GM23338 (cell line): ENCODE results near the gene KCNF1. TPM values are rescaled to one million over a fixed set of nuclear protein-coding genes. Genes with fewer than 3 reads are reported as not detected.

Experiments used
- ATAC-seq: fragments of 200-7000 bp; cut with Tn5 transposase; 3 replicates; pipeline ENCODE4 v1.9.1; 2020
- DNase-seq: peaks from one replicate; pipeline ENCODE4 v3.0.0-alpha.2; 2015; ENCODE audit warnings: low spot score
- H2AFZ ChIP-seq: fragments of 200-600 bp; sonication (generic); 2 replicates; pipeline ENCODE4 v1.8.0; 2016; ENCODE audit warnings: antibody characterized with exemption, mild to moderate bottlenecking, moderate library complexity
- H3F3A ChIP-seq: fragments of 200-600 bp; sonication (generic); replicated peaks from 2 replicates; pipeline ENCODE4 v1.8.0; 2017; ENCODE audit warnings: antibody characterized with exemption, mixed run types, low read depth
- H3K27ac ChIP-seq: fragments of 200-600 bp; sonication (generic); 2 replicates; pipeline ENCODE4 v1.6.1; 2016; ENCODE audit warnings: low read depth
- H3K27me3 ChIP-seq: fragments of 200-600 bp; sonication (generic); 2 replicates; pipeline ENCODE4 v1.8.0; 2016; ENCODE audit warnings: mild to moderate bottlenecking, mixed run types, moderate library complexity; ENCODE audit not compliant: insufficient read depth
- H3K36me3 ChIP-seq: fragments of 200-600 bp; sonication (generic); 2 replicates; pipeline ENCODE4 v1.8.0; 2016; ENCODE audit warnings: mild to moderate bottlenecking; ENCODE audit not compliant: insufficient read depth
- H3K4me1 ChIP-seq: fragments of 200-600 bp; sonication (generic); 2 replicates; pipeline ENCODE4 v1.8.0; 2016; ENCODE audit warnings: mild to moderate bottlenecking, moderate library complexity; ENCODE audit not compliant: insufficient read depth
- H3K4me2 ChIP-seq: fragments of 200-600 bp; sonication (generic); 2 replicates; pipeline ENCODE4 v1.7.1; 2017; ENCODE audit warnings: mixed run types
- H3K4me3 ChIP-seq: fragments of 200-600 bp; sonication (generic); 2 replicates; pipeline ENCODE4 v1.6.1; 2016; ENCODE audit warnings: mixed run types
- H3K79me2 ChIP-seq: fragments of 200-600 bp; sonication (generic); replicated peaks from 2 replicates; pipeline ENCODE4 v1.8.0; 2017; ENCODE audit warnings: mild to moderate bottlenecking; ENCODE audit not compliant: insufficient read depth
- H3K9me2 ChIP-seq: fragments of 200-600 bp; sonication (generic); 2 replicates; pipeline ENCODE4 v1.8.0; 2017; ENCODE audit not compliant: insufficient read depth
- H4K20me1 ChIP-seq: fragments of 200-600 bp; sonication (generic); replicated peaks from 2 replicates; pipeline ENCODE4 v1.8.0; 2017; ENCODE audit warnings: mild to moderate bottlenecking; ENCODE audit not compliant: insufficient read depth
- H3K27ac Mint-ChIP-seq: 2 replicates; pipeline ENCODE4 v1.8.0; 2020; ENCODE audit warnings: inconsistent platforms, mild to moderate bottlenecking, moderate library complexity, mixed read lengths
- H3K27me3 Mint-ChIP-seq: 3 replicates; pipeline ENCODE4 v1.8.0; 2022; ENCODE audit warnings: low read depth, mild to moderate bottlenecking, moderate library complexity, mixed read lengths, inconsistent platforms; ENCODE audit not compliant: insufficient read depth, poor library complexity
- H3K36me3 Mint-ChIP-seq: 3 replicates; pipeline ENCODE4 v1.8.0; 2021; ENCODE audit warnings: low read depth, mild to moderate bottlenecking, inconsistent platforms, moderate library complexity, mixed read lengths
- H3K4me1 Mint-ChIP-seq: 3 replicates; pipeline ENCODE4 v1.8.0; 2020; ENCODE audit warnings: mild to moderate bottlenecking, inconsistent platforms, mixed read lengths
- H3K4me3 Mint-ChIP-seq: 3 replicates; pipeline ENCODE4 v1.8.0; 2021; ENCODE audit warnings: moderate library complexity, mild to moderate bottlenecking, inconsistent platforms, mixed read lengths
- H3K9me3 Mint-ChIP-seq: 3 replicates; pipeline ENCODE4 v1.8.0; 2020; ENCODE audit warnings: moderate library complexity, mild to moderate bottlenecking, inconsistent platforms, mixed read lengths
- CREB1 ChIP-seq: fragments of 250-450 bp; sonication (Bioruptor Pico); IDR thresholded peaks from 2 replicates; pipeline ENCODE4 v1.5.0; 2020; ENCODE audit warnings: low read depth, mild to moderate bottlenecking, moderate library complexity
- ETS1 ChIP-seq: IDR thresholded peaks from 2 replicates; pipeline ENCODE4 v1.6.1; 2016; ENCODE audit warnings: antibody characterized with exemption
- EZH2phosphoT487 ChIP-seq: fragments of 200-600 bp; sonication (generic); IDR thresholded peaks from one replicate; pipeline ENCODE4 v1.8.1; 2018; ENCODE audit warnings: antibody characterized with exemption; ENCODE audit not compliant: unreplicated experiment
- REST ChIP-seq: IDR thresholded peaks from one replicate; pipeline ENCODE4 v1.6.1; 2018; ENCODE audit warnings: antibody characterized with exemption; ENCODE audit not compliant: unreplicated experiment
- ZNF114 ChIP-seq: fragments of 250-450 bp; sonication (Bioruptor Pico); IDR thresholded peaks from 2 replicates; pipeline ENCODE4 v1.5.0; 2020; ENCODE audit warnings: mild to moderate bottlenecking, moderate library complexity
- ZNF331 ChIP-seq: fragments of 250-450 bp; sonication (Bioruptor Pico); IDR thresholded peaks from 2 replicates; pipeline ENCODE4 v1.5.0; 2020; ENCODE audit warnings: low read depth, mild to moderate bottlenecking, moderate library complexity
- ZNF462 ChIP-seq: fragments of 250-450 bp; sonication (Bioruptor Pico); IDR thresholded peaks from 2 replicates; pipeline ENCODE4 v1.5.0; 2020; ENCODE audit warnings: mild to moderate bottlenecking, moderate library complexity
- polyA plus RNA-seq: library from polyadenylated mRNA; unstranded; fragments of >200 nt; fragmentation: Nextera tagmentation; extraction: Ambion mirVana; gene quantifications from 2 replicates; pipeline ENCODE4 v1.2.1, GENCODE V29; 2016
- total RNA-seq: library from RNA; depleted of rRNA; stranded (reverse); fragments of >200 nt; shearing (Covaris generic); gene quantifications from 2 replicates; pipeline ENCODE4 v1.2.3, GENCODE V29; 2014

Gene KCNF1
- total and polyA plus RNA-seq, 2 experiments from 2014 or later = 0.11 to 1.5 TPM

GRCh38 chr2:10905862-10906143 is 5.9 kb upstream of the KCNF1 start (continued):
- TF ChIP-seq ZNF114 (CRISPR knock-in tag) = no peak

DNA sequence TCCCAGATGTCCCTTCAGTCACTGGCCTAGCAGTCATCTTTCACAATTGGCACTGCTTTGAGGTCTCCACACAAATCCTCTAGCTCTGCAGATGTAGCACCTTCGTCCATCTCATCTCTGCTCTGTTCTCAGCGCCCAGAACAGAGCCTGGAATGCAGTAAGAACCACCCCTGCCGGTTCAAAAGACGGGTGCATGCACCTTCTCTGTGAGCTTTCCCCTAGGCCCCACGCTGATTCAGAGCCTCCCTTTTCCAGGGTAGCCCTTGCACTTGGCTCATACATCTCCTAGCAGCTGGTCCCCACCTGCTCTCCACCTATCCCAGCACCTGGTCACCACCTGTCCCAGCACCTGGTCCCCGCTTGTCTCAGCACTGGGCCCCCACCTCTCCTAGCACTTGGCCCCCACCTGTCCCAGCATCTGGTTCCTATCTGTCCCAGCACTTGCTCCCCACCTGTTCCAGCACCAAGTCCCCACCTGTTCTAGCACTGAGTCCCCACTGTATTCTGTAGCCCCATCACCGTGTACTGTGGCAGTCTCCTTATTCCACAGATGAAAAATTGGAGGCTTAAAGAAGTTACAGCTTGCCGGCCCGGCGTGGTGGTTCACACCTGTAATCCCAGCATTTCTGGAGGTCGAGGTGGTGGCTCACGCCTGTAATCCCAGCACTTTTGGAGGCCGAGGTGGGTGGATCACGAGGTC is 4.7 kb upstream of the KCNF1 start:
- no peak overlapping the region for H3K4me3 ChIP-seq
- no peak overlapping the region for H3K4me2 ChIP-seq
- no peaks in the 10 kb centered on the region for H3K9me2 ChIP-seq
- H3K27ac ChIP-seq = no peak overlapping the region
- no peak for ATAC-seq
- no peaks in the 10 kb centered on the region for H4K20me1 ChIP-seq
- no peaks in the 10 kb centered on the region for H3K36me3 ChIP-seq
- Mint-ChIP-seq H3K4me3 (no peak overlapping the region), H3K27me3 (peaks cover 17% of the 10 kb centered on the region), H3K9me3 (peaks cover 23% of the 10 kb centered on the region), H3K27ac (no peak overlapping the region), H3K36me3 (peaks cover 15% of the 10 kb centered on the region), H3K4me1 (peaks cover 18% of the 10 kb centered on the region)
- DNase-seq = no peak
- no peak overlapping the region for H2AFZ ChIP-seq
- no peaks in the 10 kb centered on the region for H3K79me2 ChIP-seq
- H3K4me1 ChIP-seq = peaks cover 5% of the 10 kb centered on the region; the same call in 1 of the 2 replicates
- H3K27me3 ChIP-seq = peaks cover 19% of the 10 kb centered on the region
- no peaks in the 10 kb centered on the region for H3F3A ChIP-seq
- no peak for TF ChIP-seq ETS1

- H3F3A ChIP-seq = no peaks in the 10 kb centered on the region
- no peak for DNase-seq
- peaks cover 22% of the 10 kb centered on the region for H3K9me3 Mint-ChIP-seq
- H3K36me3 ChIP-seq = no peaks in the 10 kb centered on the region
- peaks cover 26% of the 10 kb centered on the region for H3K27me3 Mint-ChIP-seq
- no peak overlapping the region for H3K4me3 ChIP-seq
- no peak for ATAC-seq
- H3K9me2 ChIP-seq = no peaks in the 10 kb centered on the region
- TF ChIP-seq ZNF331 = no peak
- TF ChIP-seq ZNF462 (CRISPR knock-in tag) = no peak
- TF ChIP-seq EZH2phosphoT487 = no peak
- TF ChIP-seq REST = no peak
- no peak for TF ChIP-seq CREB1 (CRISPR knock-in tag)
- no peak overlapping the region for H3K4me3 Mint-ChIP-seq
- H4K20me1 ChIP-seq = no peaks in the 10 kb centered on the region
- H3K4me1 ChIP-seq = peaks cover 5% of the 10 kb centered on the region; the same call in 1 of the 2 replicates
- H3K4me1 Mint-ChIP-seq = peaks cover 21% of the 10 kb centered on the region
- no peak overlapping the region for H3K27ac Mint-ChIP-seq
- H3K27ac ChIP-seq = no peak overlapping the region
- peaks cover 30% of the 10 kb centered on the region for H3K27me3 ChIP-seq
- H3K36me3 Mint-ChIP-seq = peaks cover 14% of the 10 kb centered on the region
- no peaks in the 10 kb centered on the region for H3K79me2 ChIP-seq
- H3K4me2 ChIP-seq = no peak overlapping the region
- no peak overlapping the region for H2AFZ ChIP-seq
Observed at GRCh38 chr2:10908195-10908594, 3.5 kb upstream of the KCNF1 start.
